GM21825 (cell line): ENCODE results near the gene XPO4.

Source experiments
- ATAC-seq: cut with Tn5 transposase; IDR thresholded peaks from one replicate; pipeline ENCODE4 v1.9.1; 2021; ENCODE audit warnings: mild to moderate bottlenecking, moderate library complexity; ENCODE audit not compliant: unreplicated experiment

Gene XPO4

DNA sequence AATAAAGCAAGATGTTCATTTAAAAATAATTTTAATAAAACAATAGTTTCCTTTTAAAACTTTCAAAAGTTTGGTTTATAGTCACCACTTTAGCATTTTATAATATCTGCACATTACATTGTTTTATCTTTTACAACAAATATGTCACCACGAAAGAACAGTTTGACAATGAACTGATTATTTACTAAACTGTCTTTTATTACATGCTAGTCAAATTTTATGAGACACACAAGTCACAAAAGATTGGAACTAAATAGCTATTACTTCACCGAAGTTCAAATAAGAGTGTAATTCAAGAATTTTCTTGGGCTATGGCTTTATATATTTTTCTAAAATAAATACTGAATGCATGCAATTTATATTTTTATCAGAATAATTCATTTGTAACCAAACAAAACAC is 71.3 kb downstream of the XPO4 start:
- ATAC-seq: no peak

DNA sequence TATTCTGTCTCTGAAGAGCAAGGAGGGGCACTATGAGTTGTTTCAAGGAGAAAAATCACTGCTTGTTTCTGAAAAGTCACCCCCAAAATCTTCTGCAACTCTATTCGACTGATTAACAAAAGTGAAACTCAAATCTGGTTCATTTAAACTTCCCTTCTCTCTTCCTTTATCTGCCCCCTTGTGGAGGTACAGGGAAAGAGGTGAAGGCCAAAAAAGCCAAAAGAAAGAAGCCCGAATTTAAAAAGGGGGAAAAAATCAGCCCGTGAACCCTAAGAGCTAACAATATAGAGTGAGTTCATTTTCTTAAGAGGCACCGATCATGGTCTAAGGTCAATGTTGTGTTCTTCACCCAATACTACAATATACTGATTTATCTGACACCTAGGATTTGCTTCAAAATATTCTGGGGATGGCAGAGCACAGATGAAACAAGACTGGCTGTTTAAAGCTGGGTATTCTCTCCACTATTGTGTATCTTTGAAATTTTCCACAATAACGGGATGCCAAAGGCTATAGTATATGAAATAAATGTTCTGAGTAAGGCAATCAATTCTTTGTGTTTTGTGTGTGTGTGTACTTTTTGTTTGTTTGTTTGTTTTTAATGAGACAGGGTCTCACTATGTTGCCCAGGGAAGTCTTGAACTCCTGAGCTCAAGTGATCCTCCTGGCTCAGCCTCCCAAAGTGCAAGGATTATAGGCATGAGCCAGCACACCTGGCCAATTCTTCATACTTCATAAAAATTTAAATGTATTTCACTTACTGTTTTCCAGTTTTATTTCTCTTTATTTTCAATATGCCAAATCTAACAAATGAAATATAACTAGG is 73.8 kb downstream of the XPO4 start:
- no peak for ATAC-seq

DNA sequence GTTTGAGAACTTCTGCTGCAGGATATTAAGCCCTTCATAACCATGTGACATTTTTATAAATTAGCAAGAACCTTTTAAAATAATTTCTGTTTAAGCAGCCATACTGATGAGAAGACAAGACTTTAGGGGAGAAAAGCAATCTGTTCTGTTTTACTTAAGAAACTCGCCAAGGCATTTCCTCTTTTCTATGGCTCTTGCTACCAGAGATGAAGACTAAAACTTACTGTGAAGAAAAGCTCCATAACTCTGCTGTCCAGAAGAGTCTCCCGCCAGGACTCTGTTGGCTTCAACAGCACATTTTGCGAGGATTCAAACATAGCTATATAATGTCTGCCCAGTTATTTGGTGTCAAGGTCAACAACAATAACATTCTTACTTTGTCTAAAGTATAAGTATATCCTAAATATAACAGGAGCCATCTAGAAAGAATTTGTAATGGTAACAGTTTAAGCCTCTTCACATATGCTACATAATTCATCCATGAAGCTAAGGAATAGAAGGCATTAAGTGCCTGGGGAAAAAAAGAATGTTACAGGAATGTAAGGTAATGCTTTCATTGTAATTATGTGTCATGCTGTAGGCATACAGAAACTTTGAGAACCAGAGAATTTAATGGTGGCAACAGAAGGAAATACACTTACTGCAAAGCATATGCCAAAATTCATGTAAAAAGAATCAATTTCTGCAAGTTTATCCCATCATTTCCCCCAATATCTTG is 75.5 kb downstream of the XPO4 start:
- ATAC-seq: no peak

DNA sequence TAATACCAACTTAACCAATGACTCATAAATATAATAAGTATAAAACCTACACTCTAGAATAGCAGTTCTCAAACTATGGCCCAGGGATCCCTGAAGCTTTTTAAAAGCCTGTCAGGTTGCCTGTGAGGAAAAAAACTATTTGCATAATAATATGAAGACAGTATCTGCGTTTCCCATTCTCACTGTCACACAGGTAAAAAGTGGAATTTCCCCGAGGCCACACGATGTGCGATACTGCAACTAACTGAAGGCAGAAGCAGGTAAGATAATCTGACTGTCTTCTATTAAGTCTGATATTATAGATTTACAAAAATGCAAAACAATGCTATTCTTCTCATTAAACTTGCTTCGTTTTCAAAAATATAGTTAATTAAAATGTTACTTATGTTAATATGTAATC is 76.2 kb downstream of the XPO4 start:
- no peak for ATAC-seq

DNA sequence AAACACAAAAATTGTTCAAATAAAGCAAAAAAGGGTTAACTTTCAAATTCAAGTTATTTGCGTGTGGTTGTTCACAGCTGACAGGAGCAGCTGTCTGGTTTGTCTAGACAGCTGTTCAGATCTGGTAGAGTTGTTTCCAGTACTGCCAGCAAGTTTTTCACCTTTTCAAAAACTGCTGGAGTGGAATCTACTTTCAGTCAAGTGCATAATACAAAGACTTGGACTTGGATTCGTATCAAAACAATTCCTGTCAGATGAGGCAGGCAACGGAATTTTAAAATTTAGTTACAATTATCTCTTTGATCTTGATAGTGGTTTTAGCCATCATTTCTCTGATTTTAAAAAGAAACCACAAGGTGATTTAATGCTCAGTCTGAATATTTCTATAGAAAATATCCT is 77.1 kb downstream of the XPO4 start:
- ATAC-seq: no peak

DNA sequence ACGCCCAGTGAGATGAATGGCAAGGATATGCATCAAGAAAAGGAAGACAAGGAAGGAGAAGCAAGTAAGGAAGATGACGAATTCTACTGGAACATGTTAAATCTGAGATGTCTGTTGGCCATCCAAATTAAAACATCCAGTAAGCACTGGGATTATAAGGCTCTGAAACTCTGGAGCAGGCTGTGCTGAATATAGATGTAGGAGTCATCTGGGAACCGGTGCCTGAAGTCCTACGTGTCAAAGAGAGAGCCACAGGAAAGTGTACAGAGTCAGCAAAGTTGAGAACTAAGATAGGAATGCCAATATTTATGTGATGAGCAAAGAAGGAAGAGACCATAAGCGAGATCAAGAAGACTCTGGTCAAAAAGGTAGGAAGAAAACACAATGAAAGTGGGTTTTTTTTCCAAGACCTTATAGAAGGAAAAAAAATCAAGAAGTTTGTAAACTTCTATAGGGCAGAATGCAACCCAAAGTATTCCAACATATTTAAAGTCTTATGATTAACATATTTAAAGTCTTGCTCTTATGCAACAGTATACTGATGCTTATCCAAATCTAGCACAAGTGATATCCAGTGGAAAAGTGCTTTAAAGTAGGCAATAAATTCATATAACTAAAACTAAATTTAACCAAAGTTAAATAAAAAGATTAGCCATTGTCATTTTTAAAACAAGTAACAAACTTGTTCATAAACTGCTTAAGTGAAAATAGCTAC is 77.6 kb downstream of the XPO4 start:
- no peak for ATAC-seq

DNA sequence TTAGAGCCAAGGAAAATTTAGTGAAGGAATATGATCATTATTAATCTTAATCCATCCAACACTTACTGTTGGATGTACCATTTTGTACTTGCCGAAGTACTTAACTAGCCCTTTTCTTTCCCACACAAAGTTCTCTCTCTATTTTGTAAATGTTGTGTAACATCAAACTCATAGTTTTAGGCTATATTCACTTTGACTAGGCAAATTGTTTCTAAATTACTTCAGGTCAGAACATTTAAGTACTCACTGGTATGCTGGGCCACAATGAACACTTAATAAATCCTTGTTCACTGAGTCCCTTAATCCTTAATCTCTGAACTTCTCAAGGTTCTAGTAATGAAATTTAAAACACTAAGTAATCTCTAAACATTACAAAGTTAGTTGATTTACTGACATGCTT is 79.5 kb downstream of the XPO4 start:
- no peak for ATAC-seq

DNA sequence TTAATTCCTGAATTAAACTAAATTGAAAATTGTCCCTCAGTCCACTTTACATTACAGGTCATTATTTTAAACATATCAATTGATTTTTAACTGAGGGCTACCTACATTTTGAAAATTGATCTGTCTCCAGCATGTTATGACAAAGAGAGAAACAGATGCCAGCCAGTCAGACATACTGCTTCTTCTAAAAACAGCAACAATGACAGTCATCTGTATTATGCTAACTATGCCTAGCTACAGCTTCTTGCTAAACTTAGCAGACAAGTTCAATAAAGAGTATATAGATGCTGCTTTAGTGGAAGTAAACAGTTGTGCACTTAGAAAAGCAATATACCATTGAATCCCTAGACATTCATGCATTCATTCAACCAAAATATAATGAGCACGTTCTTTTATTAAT is 80.1 kb downstream of the XPO4 start:
- no peak for ATAC-seq

DNA sequence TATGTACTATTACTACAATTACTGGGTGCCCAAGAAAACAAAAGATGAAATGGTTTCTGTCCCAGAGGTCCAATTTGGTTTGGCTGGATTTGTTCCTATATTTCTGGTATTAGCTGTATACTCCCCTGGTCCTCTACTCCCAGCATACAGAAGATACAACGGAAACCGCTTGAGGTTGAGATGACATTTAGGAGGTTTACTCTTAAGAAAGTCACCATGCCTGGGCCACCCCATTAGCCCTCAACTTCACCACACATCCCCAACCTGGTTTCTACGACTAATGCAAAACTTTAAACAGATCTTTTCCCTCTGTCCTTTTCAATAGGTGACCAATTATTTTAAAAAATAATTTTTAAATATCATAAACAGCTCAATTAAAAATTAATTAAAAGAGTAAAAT is 82.8 kb downstream of the XPO4 start:
- ATAC-seq: no peak

DNA sequence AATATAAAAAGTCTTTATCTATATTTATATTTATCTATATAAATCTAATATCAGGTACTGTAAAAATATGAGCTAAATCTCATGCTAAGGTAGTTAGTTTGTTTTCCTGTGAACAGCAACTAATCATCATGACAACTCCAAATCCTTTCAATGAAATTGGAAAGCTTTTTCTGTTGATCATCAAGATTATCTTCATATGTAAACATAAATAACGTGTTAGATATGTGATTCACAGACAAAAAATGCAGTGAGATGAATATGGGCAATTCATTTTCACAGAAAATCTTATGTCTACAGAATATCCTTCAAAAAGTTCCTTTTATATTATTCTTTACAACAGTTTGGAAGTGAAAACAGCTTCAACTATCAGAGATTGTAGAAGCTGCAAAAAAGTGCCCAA is 87.1 kb downstream of the XPO4 start:
- ATAC-seq: no peak

DNA sequence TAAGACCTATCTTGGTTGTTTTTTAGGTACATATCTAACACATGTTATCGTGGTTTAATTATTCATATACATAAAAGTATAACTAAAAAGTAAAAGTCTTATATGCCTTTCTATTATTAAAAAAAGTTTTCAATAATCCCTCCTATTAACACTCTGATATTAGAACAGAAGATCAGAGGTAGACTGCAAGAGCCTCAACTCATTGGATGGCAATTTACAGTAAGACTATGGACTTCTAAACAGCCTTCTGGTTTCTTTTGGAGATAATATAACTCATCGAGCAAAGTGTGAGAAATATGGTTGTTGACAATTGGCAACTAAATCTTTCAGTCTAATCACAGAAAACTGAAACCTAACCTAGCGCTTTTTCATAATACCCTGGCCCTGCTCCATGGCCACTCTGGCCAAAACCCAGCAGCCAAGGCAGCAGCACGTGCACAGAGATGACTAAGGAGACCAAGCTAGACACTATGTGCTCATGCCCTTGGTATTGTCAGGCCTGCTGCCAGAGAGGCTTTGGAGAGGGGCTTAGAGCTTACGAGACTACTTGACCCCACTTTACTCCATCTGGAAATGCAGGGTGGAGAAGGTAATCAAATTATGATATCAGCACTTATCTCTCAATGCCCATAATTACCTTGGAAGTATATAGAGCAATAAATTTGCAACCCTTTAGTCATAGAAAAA is 88.2 kb downstream of the XPO4 start:
- ATAC-seq: no peak

DNA sequence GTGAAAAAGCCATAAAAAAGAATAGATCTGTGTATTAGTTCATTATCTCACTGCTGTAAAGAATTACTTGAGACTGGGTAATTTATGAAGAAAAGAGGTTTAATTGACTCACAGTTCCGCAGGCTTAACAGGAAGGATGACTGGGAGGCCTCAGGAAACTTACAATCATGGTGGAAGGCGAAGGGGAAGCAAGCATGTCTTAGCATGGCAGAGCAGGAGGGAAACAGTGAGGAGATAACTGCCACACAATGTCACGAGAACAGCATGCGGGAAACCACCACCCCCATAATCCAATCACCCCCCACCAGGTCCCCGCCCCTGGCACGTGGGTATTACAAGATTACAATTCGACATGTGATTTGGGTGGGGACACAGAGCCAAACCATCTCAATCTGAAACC is 89.7 kb downstream of the XPO4 start:
- no peak for ATAC-seq

DNA sequence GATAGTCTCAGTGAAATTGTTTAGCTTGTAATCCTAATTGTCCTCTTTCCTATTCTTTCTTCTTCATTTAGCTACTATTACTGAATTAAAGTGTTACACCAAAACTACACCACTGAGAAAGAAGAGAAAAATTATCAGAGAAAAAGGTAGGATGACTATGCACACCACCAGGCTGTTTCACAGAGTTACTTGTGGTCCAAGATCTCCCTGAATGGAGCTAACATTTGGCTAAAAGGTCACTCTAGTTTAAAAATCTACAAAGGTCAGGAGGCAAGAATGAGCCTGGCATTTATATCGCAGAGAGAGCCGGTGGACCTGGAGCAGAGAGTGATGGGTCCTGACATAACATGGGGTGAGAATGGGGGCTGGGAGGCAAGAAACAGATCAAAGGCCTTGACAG is 91.7 kb downstream of the XPO4 start:
- no peak for ATAC-seq

DNA sequence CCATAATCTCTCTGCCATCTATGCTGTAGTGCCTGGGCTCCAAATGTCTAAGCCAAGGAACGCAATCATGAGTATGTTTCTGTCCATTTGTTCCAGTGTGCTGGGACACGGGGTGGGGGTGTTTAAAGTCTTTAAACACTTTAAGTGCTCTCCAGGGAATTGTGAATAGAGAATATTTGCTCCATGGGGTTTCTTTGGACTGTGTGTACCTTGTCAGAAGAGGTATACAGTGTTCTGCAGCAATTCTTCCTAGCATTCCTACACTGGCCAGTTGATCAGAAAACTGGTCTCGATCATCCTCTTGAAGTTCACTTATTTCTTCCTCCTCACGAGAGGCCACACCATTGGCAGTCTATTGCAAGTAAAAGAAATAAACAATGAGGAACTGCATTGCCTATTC is 93.7 kb downstream of the XPO4 start:
- ATAC-seq: no peak

DNA sequence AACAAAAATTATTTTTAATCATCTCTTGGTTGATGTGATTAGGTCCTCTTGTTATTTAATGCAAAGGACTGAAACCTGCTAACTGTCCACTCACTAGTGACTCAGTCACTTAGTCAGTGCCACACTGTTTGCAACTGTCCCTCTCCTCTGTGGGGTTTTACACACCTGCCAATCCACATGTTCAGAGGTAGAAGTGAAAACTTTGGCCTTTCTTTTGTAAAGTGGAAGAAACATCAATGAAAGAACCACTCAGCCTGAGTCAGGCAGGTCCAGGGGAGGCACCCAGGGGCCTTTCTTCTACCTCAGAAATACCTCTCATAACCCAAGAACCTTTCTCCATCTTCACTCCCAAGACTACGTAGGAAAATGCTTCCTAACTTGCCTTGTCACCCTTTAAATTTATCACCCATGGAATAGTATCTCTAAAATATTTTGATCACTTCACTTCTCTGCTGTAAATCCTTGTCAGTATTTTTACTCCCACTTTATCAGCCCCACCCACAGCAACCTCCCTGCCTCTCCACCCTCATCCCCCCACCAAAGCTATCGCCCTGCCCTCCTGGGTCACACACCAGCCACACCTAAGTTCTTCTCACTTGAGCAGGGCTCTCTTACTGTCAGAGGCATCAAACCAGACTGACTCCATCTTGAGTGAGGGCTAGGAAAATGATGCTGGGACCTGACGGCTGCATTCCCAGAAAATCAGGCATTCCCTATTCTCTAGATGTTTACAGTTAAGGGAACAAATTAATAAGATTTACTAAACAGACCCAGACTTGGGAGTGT is 99.2 kb downstream of the XPO4 start:
- no peak for ATAC-seq

DNA sequence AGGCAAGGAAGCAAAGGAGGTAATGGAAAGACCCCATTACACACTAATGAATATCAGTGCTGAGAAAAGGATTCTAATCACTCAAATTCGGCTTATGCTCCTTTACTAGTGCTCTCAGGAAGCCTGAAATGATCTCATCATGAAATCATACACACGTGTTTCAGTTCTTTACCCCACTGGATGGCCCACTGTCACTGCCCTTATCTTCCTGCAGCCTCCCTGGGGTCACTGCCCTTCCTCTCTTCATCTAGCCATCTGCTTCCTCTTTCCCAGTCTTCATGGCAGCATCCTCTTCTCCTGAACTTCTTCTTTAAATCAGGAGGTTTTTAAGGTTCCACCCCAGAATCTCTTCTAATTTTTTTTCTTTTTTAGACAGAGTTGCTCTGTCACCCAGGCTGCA is 100.8 kb downstream of the XPO4 start:
- ATAC-seq: no peak

DNA sequence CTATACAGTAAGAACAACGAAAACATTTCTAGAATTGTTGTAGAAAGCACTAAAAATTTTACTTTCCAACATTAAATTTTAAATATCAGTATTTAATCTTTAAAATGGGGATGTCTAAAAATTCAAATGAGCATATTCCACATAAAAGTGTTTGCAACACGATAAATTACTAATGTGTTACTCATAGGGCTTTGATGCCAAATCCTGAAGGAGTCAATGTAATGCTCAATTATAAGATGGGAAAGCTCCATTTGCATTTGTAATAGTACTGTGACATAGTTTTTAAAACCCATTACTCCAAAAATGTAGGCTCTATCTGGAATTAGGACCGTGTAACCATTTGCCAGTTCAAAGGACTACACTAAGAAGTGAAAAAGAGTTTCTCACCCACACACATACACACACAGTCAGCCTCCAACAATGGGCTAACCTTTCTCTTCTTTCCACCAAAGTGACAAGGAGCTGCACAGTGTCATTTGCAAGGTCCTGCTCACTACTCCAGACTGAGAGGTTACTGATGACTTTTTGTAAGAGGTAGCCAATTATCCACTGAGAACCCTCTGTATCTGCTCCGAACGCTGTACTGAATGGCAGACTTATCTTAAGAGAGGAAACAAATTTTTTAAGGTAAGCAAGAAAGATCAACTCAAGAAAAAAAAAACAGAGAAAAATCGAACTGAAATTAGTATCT is 102.7 kb downstream of the XPO4 start:
- no peak for ATAC-seq

DNA sequence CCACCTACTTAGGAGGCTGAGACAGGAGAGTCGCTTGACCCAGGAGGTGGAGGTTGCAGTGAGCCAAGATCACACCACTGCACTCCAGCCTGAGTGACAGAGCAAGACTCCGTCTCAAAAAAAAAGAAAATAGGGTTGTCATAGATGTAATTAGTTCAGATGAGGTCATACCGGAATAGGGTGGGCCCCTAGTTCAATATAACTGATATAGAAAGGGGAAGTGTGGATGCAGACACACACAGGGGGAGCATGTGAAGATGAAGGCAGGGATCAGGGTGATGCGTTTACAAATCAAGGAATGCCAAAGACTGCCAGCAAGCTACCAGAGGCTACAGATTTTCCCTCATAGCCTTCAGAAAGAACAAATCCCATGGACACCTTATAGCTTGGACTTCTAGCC is 104.5 kb downstream of the XPO4 start:
- no peak for ATAC-seq

DNA sequence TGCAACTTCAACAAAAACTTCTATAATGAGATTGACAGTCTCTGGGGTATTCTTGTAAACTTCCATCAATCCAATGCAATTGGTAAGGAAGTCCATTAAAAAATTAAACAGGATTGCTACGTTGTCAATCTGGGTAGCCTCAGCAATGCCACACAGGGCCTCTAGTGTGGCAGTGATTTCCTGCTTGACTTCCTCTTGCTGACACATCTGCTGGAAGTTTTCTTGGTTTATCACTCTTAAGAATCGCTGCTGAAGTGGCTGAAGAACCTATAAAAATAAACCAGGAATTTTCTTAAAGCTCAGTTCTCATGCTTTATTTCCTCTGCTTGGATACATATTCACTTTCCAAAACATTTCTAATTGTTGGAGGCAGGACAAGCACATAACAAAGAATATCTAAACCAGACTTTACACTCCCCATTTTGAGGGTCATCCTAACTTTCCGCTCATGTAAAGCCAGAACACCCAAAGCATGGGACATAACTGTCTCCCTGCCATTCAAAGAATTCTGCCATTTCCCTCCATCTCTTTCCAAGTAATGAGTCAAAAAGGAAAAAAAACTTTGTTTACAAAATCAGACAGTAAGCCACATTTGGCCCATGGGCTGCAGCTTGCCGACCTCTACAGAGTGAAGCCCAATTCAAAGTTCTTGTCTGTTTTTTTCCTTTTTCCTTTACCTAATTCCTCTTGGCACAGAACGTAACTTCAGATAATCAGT is 105.6 kb downstream of the XPO4 start:
- no peak for ATAC-seq
